Measurements from ENCODE around the gene ROBO4. TPM values are rescaled to one million over a fixed set of nuclear protein-coding genes. Genes with fewer than 3 reads are reported as not detected.

The ROBO4 gene
- total RNA-seq: under 0.01 TPM in 1 of 2 replicates, not detected in the other

GRCh38 chr11:124897674-124898262 lies at the start of gene ROBO4:
Gene ROBO4, minus strand, starts transcription at chr11:124897865. Its CDS starts 70 bp downstream, at chr11:124897795.

GRCh38 chr11:124935548-124936514 lies 38.2 kb upstream of the ROBO4 start, which contains the start of gene HEPACAM:
Gene HEPACAM, minus strand, starts transcription at chr11:124936047. Its CDS starts 41 bp downstream, at chr11:124936006.

GRCh38 chr11:124918950-124919349 lies 21.3 kb upstream of the ROBO4 start, which contains the start of gene HEPN1:
Gene HEPN1, plus strand, starts transcription at chr11:124919250.

GRCh38 chr11:124865181-124865901 lies 32.3 kb downstream of the ROBO4 start, which contains the start of gene ROBO3:
Gene ROBO3, plus strand, starts transcription at chr11:124865432. Its CDS starts 146 bp downstream, at chr11:124865578.

Other genes starting within 250 kb of the ROBO4 start
- gene SIAE, start 224.1 kb downstream of the ROBO4 start, total RNA-seq: 10.3 and 31.5 TPM in 2 replicates
- gene SPA17, start 224.0 kb downstream of the ROBO4 start, total RNA-seq: 2.4 and 4.1 TPM in 2 replicates
- not detected in 2 replicates for gene NRGN, start 157.9 kb downstream of the ROBO4 start, total RNA-seq
- gene VSIG2, start 145.6 kb downstream of the ROBO4 start, total RNA-seq: under 0.01 and 1.3 TPM in 2 replicates
- gene ESAM, start 135.6 kb downstream of the ROBO4 start, total RNA-seq: under 0.01 and 0.07 TPM in 2 replicates
- 1.7 and 5.5 TPM in 2 replicates for gene MSANTD2, start 97.5 kb downstream of the ROBO4 start, total RNA-seq
- 8.5 and 56.0 TPM in 2 replicates for gene ROBO3, start 32.4 kb downstream of the ROBO4 start, total RNA-seq
- gene HEPN1, start 21.4 kb upstream of the ROBO4 start, total RNA-seq: not detected in 2 replicates
- not detected in 2 replicates for gene HEPACAM, start 38.2 kb upstream of the ROBO4 start, total RNA-seq
- gene CCDC15, start 56.3 kb upstream of the ROBO4 start, total RNA-seq: 1.00 and 3.1 TPM in 2 replicates
- gene SLC37A2, start 165.4 kb upstream of the ROBO4 start, total RNA-seq: 26.7 and 39.7 TPM in 2 replicates
- gene TMEM218, start 213.8 kb upstream of the ROBO4 start, total RNA-seq: 21.3 and 36.6 TPM in 2 replicates